DMS153 treated with DMSO at 0.1 percent for 48 hours (cell line): ENCODE measurements around the gene TGFBI.
"Not testable (repeated sequence)": the region's sequence is repeated elsewhere in the genome, so short reads cannot be mapped to it uniquely, and the experiment has no call there.

ENCODE experiments used
- DNase-seq: peaks from one replicate; lab custom pipeline; 2025; ENCODE audit not compliant: unreplicated experiment; lab: John Stamatoyannopoulos, UW

TGFBI gene

GRCh38 chr5:136045026-136045425 is 16.2 kb downstream of the TGFBI start:
- not testable (repeated sequence) for DNase-seq

GRCh38 chr5:136046246-136046645 is 17.5 kb downstream of the TGFBI start:
- DNase-seq = no peak

GRCh38 chr5:136047858-136048257 is 19.1 kb downstream of the TGFBI start:
- DNase-seq = no peak

- DNase-seq = no peak
Measured at GRCh38 chr5:136048966-136049365, 20.2 kb downstream of the TGFBI start.

GRCh38 chr5:136051486-136052220 is 22.9 kb downstream of the TGFBI start:
- DNase-seq = no peak

- DNase-seq = no peak
Measured at GRCh38 chr5:136052692-136053335, 24.0 kb downstream of the TGFBI start.

GRCh38 chr5:136053336-136054141 is 24.8 kb downstream of the TGFBI start:
- DNase-seq = no peak

- DNase-seq = no peak
Measured at GRCh38 chr5:136054142-136055019, 25.6 kb downstream of the TGFBI start.

- no peak for DNase-seq
Measured at GRCh38 chr5:136055612-136056309, 27.0 kb downstream of the TGFBI start.

- DNase-seq = no peak
Measured at GRCh38 chr5:136056336-136056735, 27.5 kb downstream of the TGFBI start.

- no peak for DNase-seq
Measured at GRCh38 chr5:136056771-136057335, 28.1 kb downstream of the TGFBI start.

- DNase-seq = no peak
Measured at GRCh38 chr5:136057401-136058038, 28.7 kb downstream of the TGFBI start.

GRCh38 chr5:136058039-136058971 is 29.5 kb downstream of the TGFBI start:
- no peak for DNase-seq

GRCh38 chr5:136058972-136059354 is 30.2 kb downstream of the TGFBI start:
- no peak for DNase-seq

- no peak for DNase-seq
Measured at GRCh38 chr5:136060963-136061362, 32.2 kb downstream of the TGFBI start.

GRCh38 chr5:136061630-136062365 is 33.0 kb downstream of the TGFBI start:
- no peak for DNase-seq

GRCh38 chr5:136062366-136063274 is 33.8 kb downstream of the TGFBI start:
- DNase-seq = no peak
